Activated effector memory CD4-positive, alpha-beta T cell treated with anti-CD3 and anti-CD28 coated beads, Interleukin-2, amount 50 U/mL, for 16 hours (primary cell): ENCODE data around the gene MNAT1.

ENCODE experiments used
- DNase-seq: peaks from one replicate; pipeline ENCODE4 v3.0.0-alpha.2; 2020

MNAT1 gene

DNA sequence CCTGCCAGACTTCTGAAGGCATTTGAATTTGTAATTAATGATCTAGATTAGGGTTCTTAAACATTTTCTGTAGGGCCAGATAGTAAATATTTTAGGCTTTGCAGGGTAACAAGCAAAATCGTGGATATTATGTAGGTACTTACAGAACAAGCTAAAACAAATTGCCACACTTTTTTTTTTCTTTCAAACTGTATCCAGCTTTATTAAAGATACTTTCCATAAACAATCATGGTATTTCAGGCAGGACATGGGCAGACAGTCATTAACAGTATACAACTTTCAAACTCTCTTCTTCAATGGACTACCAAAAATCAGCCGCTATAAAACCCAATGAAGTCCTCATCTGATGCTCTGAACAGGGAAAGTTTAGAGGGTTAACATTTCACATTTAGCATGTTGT is 236.7 kb downstream of the MNAT1 start:
- DNase-seq = no peak

- no peak for DNase-seq
Measured at GRCh38 chr14:60972295-60972694, 237.7 kb downstream of the MNAT1 start.

DNA sequence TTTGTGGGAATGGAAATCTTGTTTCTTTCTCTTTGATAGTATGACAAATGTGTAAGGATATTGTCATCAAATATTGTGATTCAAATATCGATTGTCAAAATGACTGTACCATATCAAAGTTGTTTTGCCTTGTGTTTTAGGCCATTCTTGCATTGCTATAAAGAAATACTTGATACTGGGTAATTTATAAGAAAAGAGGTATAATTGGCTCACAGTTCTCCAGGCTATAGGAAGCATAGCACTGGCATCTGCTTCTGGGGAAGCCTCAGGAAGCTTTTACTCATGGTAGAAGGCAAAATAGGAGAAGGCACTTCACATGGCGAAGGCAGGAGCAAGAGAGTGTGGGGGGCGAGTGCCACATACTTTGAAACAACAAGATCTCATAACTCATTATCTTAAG is 238.5 kb downstream of the MNAT1 start:
- DNase-seq = no peak

DNA sequence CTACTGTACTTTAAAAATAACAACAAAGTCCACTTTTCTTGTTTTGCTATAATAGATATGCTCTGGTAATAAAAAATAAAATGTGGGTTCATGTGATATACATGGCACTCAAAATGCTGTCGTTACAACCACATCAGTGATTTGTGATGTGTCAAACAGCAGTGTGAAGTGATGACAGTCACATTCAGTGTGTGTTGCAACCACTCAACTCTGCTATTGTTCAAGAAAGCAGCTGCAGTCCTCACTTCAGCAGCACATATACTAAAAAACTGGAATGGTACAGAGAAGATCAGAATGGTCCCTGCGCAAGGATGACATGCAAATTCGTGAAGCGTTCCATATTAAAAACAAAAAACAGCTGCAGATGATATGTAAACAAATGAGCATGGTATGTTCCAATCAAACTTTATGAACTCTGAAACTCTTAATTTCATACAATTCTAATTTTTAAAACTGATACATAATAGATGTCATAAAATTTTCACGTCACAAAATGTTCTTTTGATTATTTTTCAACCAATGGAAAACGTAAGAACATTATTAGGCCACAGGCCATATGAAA is 239.6 kb downstream of the MNAT1 start:
- DNase-seq = no peak

DNA sequence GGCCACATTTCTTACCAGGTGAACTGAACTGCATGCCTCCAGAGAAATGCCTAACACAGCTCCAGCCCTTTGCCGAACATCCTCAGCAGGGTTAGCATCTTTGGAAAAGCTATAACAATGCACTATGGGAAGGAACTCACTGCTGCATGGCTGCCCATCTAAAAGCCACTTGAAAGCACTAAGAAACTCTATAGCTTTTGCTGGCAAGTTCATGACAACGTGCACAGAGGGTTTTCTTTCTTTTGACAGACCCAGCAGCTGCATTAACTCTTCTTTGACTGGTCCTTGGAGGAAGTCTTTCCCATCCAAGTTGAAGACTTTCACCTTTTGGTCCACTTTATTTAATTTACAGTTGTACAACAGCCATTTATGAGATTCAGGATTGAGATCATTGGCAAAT is 241.0 kb downstream of the MNAT1 start:
- DNase-seq = no peak

- no peak for DNase-seq
Measured at GRCh38 chr14:60977847-60978246, 243.3 kb downstream of the MNAT1 start.

GRCh38 chr14:60980811-60981632 is 246.5 kb downstream of the MNAT1 start, which contains the start of the genes SLC38A6 and TRMT5:
SLC38A6 (plus strand) TSS chr14:60981245; CDS start chr14:60981278, 33 bp downstream.
TRMT5 (minus strand) TSS chr14:60981079; CDS start chr14:60980973, 106 bp downstream.
- DNase-seq = peak; percentile 96

DNA sequence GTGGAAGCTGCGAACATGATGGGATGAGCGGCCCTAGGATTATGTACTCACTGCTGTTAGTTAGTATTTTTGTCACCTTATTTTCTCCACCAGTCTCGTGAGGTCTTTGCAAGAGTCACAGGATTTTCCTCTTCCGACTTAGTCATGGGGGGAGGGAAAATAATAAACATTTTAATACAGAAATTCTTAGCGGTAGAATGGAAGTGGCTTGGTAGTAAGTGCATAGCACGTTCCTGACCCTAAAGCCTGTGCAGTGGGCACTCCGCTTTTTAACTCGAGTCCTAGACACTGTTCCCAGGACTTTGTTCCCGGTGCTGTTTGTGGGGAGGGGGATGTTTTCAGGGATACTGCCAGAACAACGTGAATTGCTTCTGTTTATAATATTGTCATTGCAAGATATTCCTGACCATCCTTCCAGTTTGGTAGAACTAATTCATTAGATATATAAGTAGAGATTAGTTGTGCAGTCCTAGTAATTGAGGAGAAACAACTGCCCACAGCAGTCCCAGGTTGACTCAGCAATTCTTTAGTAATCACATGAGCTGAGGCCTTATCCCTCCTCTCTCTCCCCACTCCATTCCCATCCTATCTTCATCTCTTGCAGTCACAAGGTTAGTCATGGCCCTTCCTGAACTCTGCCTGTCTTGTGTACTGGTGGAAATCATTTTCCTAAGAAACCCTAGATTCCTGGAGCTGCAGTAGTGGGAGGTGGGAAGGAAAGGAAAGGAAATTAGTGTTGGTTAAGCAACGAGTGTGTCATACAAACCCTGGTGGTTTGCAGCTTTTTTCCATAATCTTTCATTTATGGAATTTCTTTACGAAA is 247.3 kb downstream of the MNAT1 start:
- no peak for DNase-seq

DNA sequence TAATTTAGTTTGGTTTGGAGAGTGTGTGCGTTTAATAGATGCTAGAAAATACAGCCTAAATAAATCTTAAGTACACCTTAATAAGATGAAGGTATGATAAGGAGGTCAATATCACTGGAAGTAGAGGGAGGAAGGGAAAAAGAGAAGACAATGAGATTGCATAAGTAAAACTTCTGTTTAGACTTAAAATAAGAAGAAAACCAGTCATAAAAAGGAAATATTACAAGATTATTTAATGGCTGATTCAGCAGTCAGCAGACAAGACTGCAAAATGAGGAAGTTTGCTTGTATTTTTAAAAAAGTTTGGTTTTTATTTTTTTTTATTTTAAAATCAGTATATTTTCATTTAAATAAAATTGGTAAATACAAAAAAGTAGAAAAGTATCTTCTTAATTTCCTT is 249.6 kb downstream of the MNAT1 start:
- no peak for DNase-seq

DNA sequence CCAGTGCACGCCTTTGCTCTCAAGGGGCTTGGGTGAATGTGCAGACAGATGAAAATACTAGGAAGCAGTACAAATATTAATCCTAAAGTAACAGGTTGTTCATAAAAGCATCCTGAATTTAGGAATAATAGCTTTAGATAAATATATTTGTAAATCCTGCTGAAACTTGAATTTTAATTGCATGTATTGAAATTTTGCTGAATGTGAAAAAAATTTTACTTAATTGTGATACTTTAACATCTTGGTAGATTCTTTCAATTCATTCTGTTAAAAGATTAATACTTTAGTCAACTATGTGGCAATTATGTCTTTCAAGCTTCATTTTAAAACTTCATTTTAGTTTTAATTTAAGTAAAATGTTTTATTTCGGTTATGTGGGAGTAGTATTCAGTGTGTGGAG is 251.9 kb downstream of the MNAT1 start:
- DNase-seq = no peak

GRCh38 chr14:60989599-60989998 is 255.0 kb downstream of the MNAT1 start:
- no peak for DNase-seq

DNA sequence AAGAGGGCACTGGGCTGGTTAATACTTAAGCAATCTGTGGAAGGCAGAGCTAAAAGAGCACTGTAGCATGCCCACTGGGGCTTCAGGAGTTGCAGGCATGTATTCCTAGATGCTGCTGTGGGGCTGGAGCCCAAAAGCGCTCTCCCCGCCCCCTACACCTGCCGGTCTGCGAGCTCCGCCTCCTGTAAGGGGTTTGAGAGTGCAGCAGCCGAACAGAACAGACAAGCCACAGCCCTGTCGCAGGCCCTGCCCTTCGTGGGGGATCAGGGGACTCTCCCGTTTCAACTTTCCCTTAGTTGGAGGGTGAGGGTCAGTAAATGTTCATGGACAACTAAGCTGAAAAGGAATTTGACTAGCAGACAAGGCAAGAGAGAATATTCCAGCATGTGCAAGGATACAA is 264.1 kb downstream of the MNAT1 start:
- no peak for DNase-seq

GRCh38 chr14:60999536-60999935 is 265.0 kb downstream of the MNAT1 start:
- DNase-seq = no peak

- DNase-seq = no peak
Measured at GRCh38 chr14:61003571-61003970, 269.0 kb downstream of the MNAT1 start.

DNA sequence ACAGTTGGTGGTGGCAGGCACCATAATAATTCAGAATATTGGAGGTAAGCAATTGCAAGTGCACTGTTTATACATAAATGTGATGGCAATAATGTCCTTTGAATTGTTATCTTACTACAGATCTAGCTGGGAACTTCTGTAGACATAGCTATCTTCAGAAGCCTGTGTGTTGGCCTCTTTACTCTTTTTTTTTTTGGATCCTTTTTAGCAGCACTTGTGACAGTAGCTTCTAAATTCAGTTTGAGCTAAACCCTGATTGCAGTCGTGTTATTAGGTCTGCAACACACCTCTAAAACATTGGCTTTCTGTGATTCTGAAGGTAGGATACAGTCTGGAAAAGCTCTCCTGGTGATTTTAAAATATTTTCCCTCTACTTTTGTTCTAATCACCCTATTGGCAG is 285.0 kb downstream of the MNAT1 start:
- no peak for DNase-seq
